H9 (cell line): Measurements from ENCODE around the gene C20orf173. TPM values are rescaled to one million over a fixed set of nuclear protein-coding genes. Genes with fewer than 3 reads are reported as not detected.

Source experiments
- DNase-seq: peaks from one replicate; pipeline ENCODE4 v3.0.0-alpha.2; 2017
- H2AFZ ChIP-seq: one replicate; pipeline ENCODE4 v1.6.1; 2013; ENCODE audit warnings: mild to moderate bottlenecking, low read length, control low read depth, moderate library complexity
- H2AK5ac ChIP-seq: 2 replicates; pipeline ENCODE4 v1.6.1; 2013; ENCODE audit warnings: low read length, control low read depth, mixed read lengths; ENCODE audit not compliant: insufficient read length
- H2BK120ac ChIP-seq: one replicate; pipeline ENCODE4 v1.6.1; 2013; ENCODE audit warnings: low read depth, mild to moderate bottlenecking, low read length, control low read depth, inconsistent platforms; ENCODE audit not compliant: poor library complexity, severe bottlenecking
- H2BK12ac ChIP-seq: 2 replicates; pipeline ENCODE4 v1.6.1; 2013; ENCODE audit warnings: low read length, control low read depth, mixed read lengths, low read depth; ENCODE audit not compliant: insufficient read length
- H2BK15ac ChIP-seq: 2 replicates; pipeline ENCODE4 v1.6.1; 2013; ENCODE audit warnings: low read depth, low read length, control low read depth
- H2BK20ac ChIP-seq: one replicate; pipeline ENCODE4 v1.6.1; 2013; ENCODE audit warnings: low read depth, mild to moderate bottlenecking, low read length, control low read depth, inconsistent platforms; ENCODE audit not compliant: poor library complexity, severe bottlenecking
- H2BK5ac ChIP-seq: 2 replicates; pipeline ENCODE4 v1.6.1; 2013; ENCODE audit warnings: low read length, control low read depth, mixed read lengths; ENCODE audit not compliant: insufficient read length
- H3K14ac ChIP-seq: 2 replicates; pipeline ENCODE4 v1.6.1; 2013; ENCODE audit warnings: low read length, control low read depth; ENCODE audit not compliant: insufficient read depth
- H3K18ac ChIP-seq: 2 replicates; pipeline ENCODE4 v1.6.1; 2013; ENCODE audit warnings: low read depth, mild to moderate bottlenecking, mixed read lengths, low read length, control low read depth; ENCODE audit not compliant: insufficient read length
- H3K23ac ChIP-seq: 2 replicates; pipeline ENCODE4 v1.6.1; 2013; ENCODE audit warnings: low read length, control low read depth, mixed read lengths, low read depth; ENCODE audit not compliant: insufficient read length
- H3K23me2 ChIP-seq: 2 replicates; pipeline ENCODE4 v1.6.1; 2013; ENCODE audit warnings: low read depth, mild to moderate bottlenecking, mixed read lengths, low read length, control low read depth; ENCODE audit not compliant: insufficient read length, poor library complexity, severe bottlenecking
- H3K27ac ChIP-seq: 2 replicates; pipeline ENCODE4 v1.5.1; 2013; ENCODE audit warnings: low read length, control low read depth, mixed read lengths, low read depth; ENCODE audit not compliant: insufficient read length
- H3K27me3 ChIP-seq: 2 replicates; pipeline ENCODE4 v1.6.1; 2013; ENCODE audit warnings: low read length, control low read depth, inconsistent platforms; ENCODE audit not compliant: insufficient read depth
- H3K4ac ChIP-seq: 2 replicates; pipeline ENCODE4 v1.6.1; 2013; ENCODE audit warnings: low read depth, mild to moderate bottlenecking, control low read depth, inconsistent platforms, low read length, moderate library complexity
- H3K4me1 ChIP-seq: 2 replicates; pipeline ENCODE4 v1.6.1; 2013; ENCODE audit warnings: low read length, control low read depth, inconsistent platforms; ENCODE audit not compliant: insufficient read depth
- H3K4me2 ChIP-seq: 2 replicates; pipeline ENCODE4 v1.6.1; 2013; ENCODE audit warnings: low read length, control low read depth, mixed read lengths; ENCODE audit not compliant: insufficient read length, insufficient read depth
- H3K56ac ChIP-seq: 2 replicates; pipeline ENCODE4 v1.6.1; 2013; ENCODE audit warnings: low read depth, mild to moderate bottlenecking, mixed read lengths, low read length, control low read depth; ENCODE audit not compliant: insufficient read length
- H3K79me1 ChIP-seq: 2 replicates; pipeline ENCODE4 v1.6.1; 2013; ENCODE audit warnings: low read depth, mild to moderate bottlenecking, moderate library complexity, low read length, control low read depth, inconsistent platforms; ENCODE audit not compliant: insufficient read depth, poor library complexity, severe bottlenecking
- H3K79me2 ChIP-seq: 2 replicates; pipeline ENCODE4 v1.6.1; 2013; ENCODE audit warnings: low read length, control low read depth, inconsistent platforms; ENCODE audit not compliant: insufficient read depth
- H3K9ac ChIP-seq: 2 replicates; pipeline ENCODE4 v1.6.1; 2013; ENCODE audit warnings: low read length, control low read depth, mixed read lengths; ENCODE audit not compliant: insufficient read length; ENCODE audit errors: extremely low read depth
- H3K9me3 ChIP-seq: one replicate; pipeline ENCODE4 v1.6.1; 2013; ENCODE audit warnings: low read depth, low read length, inconsistent platforms; ENCODE audit not compliant: control insufficient read depth
- H3T11ph ChIP-seq: one replicate; pipeline ENCODE4 v1.6.1; 2013; ENCODE audit warnings: mild to moderate bottlenecking, low read length, control low read depth, inconsistent platforms
- H4K20me1 ChIP-seq: one replicate; pipeline ENCODE4 v1.6.1; 2013; ENCODE audit not compliant: control insufficient read depth, insufficient read length, insufficient read depth
- H4K5ac ChIP-seq: 2 replicates; pipeline ENCODE4 v1.6.1; 2013; ENCODE audit warnings: low read depth, mild to moderate bottlenecking, mixed read lengths, low read length, control low read depth; ENCODE audit not compliant: insufficient read length
- H4K8ac ChIP-seq: replicated peaks from 2 replicates; pipeline ENCODE4 v1.6.1; 2013; ENCODE audit warnings: low read length, control low read depth, mixed read lengths, low read depth; ENCODE audit not compliant: insufficient read length
- H4K91ac ChIP-seq: 2 replicates; pipeline ENCODE4 v1.6.1; 2013; ENCODE audit warnings: low read depth, mild to moderate bottlenecking, moderate library complexity, mixed read lengths, low read length, control low read depth; ENCODE audit not compliant: insufficient read length
- H3K27ac Mint-ChIP-seq, 3 experiments: 2 replicates in 2 of 3; 3 replicates in 1 of 3; pipeline ENCODE4 v1.8.0; 2020 to 2021; ENCODE audit warnings: mixed read lengths in 3 of 3, mild to moderate bottlenecking in 1 of 3, moderate library complexity in 1 of 3
- H3K27me3 Mint-ChIP-seq: 2 replicates; pipeline ENCODE4 v1.8.0; 2021; ENCODE audit warnings: low read depth, mild to moderate bottlenecking, moderate library complexity, mixed read lengths
- H3K36me3 Mint-ChIP-seq, 3 experiments: 2 replicates in 2 of 3; 3 replicates in 1 of 3; pipeline ENCODE4 v1.8.0; 2020 to 2021; ENCODE audit warnings: low read depth in 3 of 3, mixed read lengths in 3 of 3; ENCODE audit not compliant: insufficient read depth in 1 of 3
- H3K4me1 Mint-ChIP-seq, 2 experiments: 2 replicates each; pipeline ENCODE4 v1.8.0; 2020; ENCODE audit warnings: mixed read lengths in 2 of 2
- H3K4me3 Mint-ChIP-seq, 2 experiments: 2 replicates in 1 of 2; 3 replicates in 1 of 2; pipeline ENCODE4 v1.8.0; 2020 to 2021; ENCODE audit warnings: mild to moderate bottlenecking in 2 of 2, mixed read lengths in 2 of 2, moderate library complexity in 1 of 2
- H3K9me3 Mint-ChIP-seq, 2 experiments: 2 replicates in 1 of 2; 3 replicates in 1 of 2; pipeline ENCODE4 v1.8.0; 2020; ENCODE audit warnings: mild to moderate bottlenecking in 2 of 2, mixed read lengths in 2 of 2, moderate library complexity in 1 of 2
- WGBS: extraction: QIAGEN DNeasy Blood & Tissue Kit; methylation state at CpG from one replicate; pipeline ENCODE4 v1.1.7; 2013; ENCODE audit warnings: missing lambda C conversion rate, low lambda C conversion rate, mixed read lengths; ENCODE audit not compliant: insufficient read length; ENCODE audit errors: extremely low coverage; 5-methylcytosine and 5-hydroxymethylcytosine counted together
- total RNA-seq: library from RNA; stranded (reverse); gene quantifications from 2 replicates; pipeline ENCODE4 v1.2.1, GENCODE V29; 2021
- TF ChIP-seq, protein P1 (sequence below): fragments of 200-600 bp; sonication (generic); conservative IDR thresholded peaks from 3 replicates; pipeline ENCODE4 v1.8.0; 2021; ENCODE audit warnings: antibody characterized with exemption, mild to moderate bottlenecking

Gene C20orf173
- total RNA-seq, 1 experiment from 2014 or later, result not detected

DNA sequence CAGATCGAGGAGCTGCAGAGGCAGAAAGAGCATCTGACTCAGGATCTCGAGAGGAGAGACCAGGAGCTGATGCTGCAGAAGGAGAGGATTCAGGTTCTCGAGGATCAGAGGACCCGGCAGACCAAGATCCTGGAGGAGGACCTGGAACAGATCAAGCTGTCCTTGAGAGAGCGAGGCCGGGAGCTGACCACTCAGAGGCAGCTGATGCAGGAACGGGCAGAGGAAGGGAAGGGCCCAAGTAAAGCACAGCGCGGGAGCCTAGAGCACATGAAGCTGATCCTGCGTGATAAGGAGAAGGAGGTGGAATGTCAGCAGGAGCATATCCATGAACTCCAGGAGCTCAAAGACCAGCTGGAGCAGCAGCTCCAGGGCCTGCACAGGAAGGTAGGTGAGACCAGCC is 26.2 kb downstream of the C20orf173 start:
- Histone ChIP-seq H2BK120ac (no peak overlapping the region), H3K27me3 (no peaks in the 10 kb centered on the region), H3T11ph (no peak overlapping the region), H3K4me2 (no peak overlapping the region), H2BK20ac (no peak overlapping the region), H3K23ac (no peak overlapping the region), H3K23me2 (no peaks in the 10 kb centered on the region), H3K18ac (no peak overlapping the region), H2BK5ac (no peak overlapping the region), H3K14ac (no peak overlapping the region), H3K27ac (no peak overlapping the region), H2AK5ac (no peak overlapping the region), H4K5ac (no peak overlapping the region), H3K4ac (no peak overlapping the region), H2AFZ (no peak overlapping the region), H4K8ac (no peak overlapping the region), H3K79me2 (no peaks in the 10 kb centered on the region), H3K4me1 (no peaks in the 10 kb centered on the region), H2BK12ac (no peak overlapping the region), H3K9ac (no peak overlapping the region), H4K20me1 (no peaks in the 10 kb centered on the region), H2BK15ac (no peak overlapping the region), H3K9me3 (no peaks in the 10 kb centered on the region), H3K79me1 (no peaks in the 10 kb centered on the region), H3K56ac (no peak overlapping the region), H4K91ac (no peak overlapping the region)
- no peaks in the 10 kb centered on the region for H3K9me3 Mint-ChIP-seq
- H3K4me1 Mint-ChIP-seq, result no peaks in the 10 kb centered on the region
- no peak for DNase-seq
- TF ChIP-seq, protein P1, sequence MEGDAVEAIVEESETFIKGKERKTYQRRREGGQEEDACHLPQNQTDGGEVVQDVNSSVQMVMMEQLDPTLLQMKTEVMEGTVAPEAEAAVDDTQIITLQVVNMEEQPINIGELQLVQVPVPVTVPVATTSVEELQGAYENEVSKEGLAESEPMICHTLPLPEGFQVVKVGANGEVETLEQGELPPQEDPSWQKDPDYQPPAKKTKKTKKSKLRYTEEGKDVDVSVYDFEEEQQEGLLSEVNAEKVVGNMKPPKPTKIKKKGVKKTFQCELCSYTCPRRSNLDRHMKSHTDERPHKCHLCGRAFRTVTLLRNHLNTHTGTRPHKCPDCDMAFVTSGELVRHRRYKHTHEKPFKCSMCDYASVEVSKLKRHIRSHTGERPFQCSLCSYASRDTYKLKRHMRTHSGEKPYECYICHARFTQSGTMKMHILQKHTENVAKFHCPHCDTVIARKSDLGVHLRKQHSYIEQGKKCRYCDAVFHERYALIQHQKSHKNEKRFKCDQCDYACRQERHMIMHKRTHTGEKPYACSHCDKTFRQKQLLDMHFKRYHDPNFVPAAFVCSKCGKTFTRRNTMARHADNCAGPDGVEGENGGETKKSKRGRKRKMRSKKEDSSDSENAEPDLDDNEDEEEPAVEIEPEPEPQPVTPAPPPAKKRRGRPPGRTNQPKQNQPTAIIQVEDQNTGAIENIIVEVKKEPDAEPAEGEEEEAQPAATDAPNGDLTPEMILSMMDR, result no peak
- peaks cover 31 to 76% (median 70%) of the 10 kb centered on the region in 3 experiments for H3K36me3 Mint-ChIP-seq
- H3K4me3 Mint-ChIP-seq, result no peak overlapping the region
- no peaks in the 10 kb centered on the region for H3K27me3 Mint-ChIP-seq
- no CpG with 5 or more reads among the region's 10 CpGs for WGBS
- no peak overlapping the region; a peak in 1 of 7 replicates for H3K27ac Mint-ChIP-seq
